Posterior vena cava (tissue), 2 donors: ENCODE data around the gene TSPAN8. TPM values are rescaled to one million over a fixed set of nuclear protein-coding genes. Genes with fewer than 3 reads are reported as not detected.
"Not testable (repeated sequence)": the region's sequence is repeated elsewhere in the genome, so short reads cannot be mapped to it uniquely, and the experiment has no call there.

Source experiments
- DNase-seq: peaks from one replicate; pipeline ENCODE4 v3.0.0-alpha.2; 2020; ENCODE audit warnings: low spot score
- intact Hi-C, 2 donors: fragments of 100-400 bp; cut with DNase I; formaldehyde crosslinking; loops; one replicate each; pipeline versions ENCODE4 v1.14.1 to v1.14.2; 2022 to 2023
- total RNA-seq, 2 donors: library from RNA; stranded (reverse); fragmentation: NEBNext Ultra II Directional; extraction: Animal tissue kit (Norgen Biotek cat#: 25700); gene quantifications; one replicate each; pipeline ENCODE4 v1.2.1, GENCODE V29; 2021
- donor health status: DM: yes; HTN: yes; CAD: no.
- donor health status: DM: yes; HTN: yes; CAD: no.

TSPAN8 gene
- total RNA-seq, 2 donors from 2014 or later = 3.3 to 10.8 TPM

DNA sequence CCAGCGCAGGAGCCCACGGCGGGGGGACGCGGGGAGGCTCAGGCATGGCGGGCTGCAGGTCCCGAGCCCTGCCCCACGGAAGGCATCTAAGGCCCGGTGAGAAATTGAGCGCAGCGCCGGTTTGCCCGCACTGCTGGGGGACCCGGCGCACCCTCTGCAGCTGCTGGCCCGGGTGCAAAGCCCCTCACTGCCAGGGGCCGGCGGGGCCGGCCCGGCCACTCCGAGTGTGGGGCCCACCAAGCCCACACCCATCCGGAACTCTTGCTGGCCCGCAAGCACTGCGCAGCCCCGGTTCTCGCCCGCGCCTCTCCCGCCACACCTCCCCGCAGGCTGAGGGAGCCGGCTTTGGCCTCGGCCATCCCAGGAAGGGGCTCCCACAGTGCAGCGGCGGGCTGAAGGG lies 8.5 kb upstream of the TSPAN8 start:
- no peak for DNase-seq

DNA sequence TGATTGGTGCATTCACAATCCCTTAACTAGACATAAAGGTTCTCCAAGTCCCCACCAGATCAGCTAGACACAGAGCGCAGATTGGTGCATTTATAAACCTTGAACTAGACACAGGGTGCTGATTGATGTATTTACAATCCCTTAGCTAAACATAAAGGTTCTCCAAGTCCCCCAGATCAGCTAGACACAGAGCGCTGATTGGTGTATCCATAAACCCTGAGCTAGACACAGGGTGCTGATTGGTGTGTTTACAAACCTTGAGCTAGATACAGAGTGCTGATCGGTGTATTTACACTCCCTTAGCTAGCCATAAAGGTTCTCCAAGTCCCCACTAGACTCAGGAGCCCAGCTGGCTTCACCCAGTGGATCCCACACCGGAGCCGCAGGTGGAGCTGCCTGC lies 8.0 kb upstream of the TSPAN8 start:
- DNase-seq, intact Hi-C loops: not testable (repeated sequence)

More for the DNA sequence above, 8.5 kb upstream of the TSPAN8 start:
- intact Hi-C loops = no loop called here

DNA sequence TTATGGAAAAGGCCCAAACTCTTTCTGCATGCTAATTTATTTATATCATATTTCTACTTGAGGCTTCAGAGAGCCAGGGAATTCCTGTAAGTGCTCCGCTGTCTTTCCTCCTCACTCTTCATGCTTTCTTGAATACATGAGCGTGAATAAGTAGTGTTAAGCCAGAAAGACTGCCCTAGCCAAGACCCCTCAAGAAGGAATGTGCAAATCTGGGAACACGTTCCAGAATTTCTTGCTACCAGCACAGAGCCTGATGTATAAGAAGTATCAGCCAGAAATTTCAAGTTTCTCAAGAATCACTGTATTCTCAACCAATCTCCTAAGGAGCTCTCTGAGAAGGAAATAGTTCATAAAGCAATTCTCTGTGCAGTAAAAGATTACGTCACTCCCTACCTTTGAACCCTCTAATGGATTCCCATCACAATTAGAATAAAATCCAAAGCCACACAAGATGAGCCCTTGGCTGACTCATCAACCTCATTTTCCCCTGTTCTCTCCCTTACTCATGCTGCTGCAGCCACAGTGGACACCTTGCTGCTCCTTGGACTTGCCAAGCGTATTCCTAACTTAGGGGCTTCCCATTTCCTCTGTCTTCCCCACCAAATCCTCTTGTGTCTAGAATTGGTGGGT lies 6.9 kb upstream of the TSPAN8 start:
- intact Hi-C loops = no loop called here

DNA sequence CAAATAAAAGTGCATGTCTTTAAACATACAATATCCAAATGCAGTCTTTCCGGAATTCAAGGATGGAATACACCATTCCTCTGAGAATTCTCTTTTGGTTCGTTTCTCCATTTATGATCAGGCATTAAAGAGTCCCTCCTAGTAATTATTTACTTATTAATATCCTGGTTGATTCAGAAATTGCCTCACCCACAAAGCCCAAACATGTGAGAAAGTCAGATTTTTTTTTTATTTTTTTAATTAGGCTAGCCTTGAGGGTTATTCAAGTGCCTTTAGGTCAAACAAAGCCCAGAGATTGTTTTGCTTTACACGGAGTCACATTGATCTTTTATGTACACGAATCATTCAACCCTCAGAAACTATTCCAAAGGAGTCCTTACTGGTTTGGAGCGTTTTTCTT lies 6.4 kb upstream of the TSPAN8 start:
- DNase-seq = no peak
- intact Hi-C loops = no loop called here

More for the DNA sequence above, 6.9 kb upstream of the TSPAN8 start:
- DNase-seq = no peak

DNA sequence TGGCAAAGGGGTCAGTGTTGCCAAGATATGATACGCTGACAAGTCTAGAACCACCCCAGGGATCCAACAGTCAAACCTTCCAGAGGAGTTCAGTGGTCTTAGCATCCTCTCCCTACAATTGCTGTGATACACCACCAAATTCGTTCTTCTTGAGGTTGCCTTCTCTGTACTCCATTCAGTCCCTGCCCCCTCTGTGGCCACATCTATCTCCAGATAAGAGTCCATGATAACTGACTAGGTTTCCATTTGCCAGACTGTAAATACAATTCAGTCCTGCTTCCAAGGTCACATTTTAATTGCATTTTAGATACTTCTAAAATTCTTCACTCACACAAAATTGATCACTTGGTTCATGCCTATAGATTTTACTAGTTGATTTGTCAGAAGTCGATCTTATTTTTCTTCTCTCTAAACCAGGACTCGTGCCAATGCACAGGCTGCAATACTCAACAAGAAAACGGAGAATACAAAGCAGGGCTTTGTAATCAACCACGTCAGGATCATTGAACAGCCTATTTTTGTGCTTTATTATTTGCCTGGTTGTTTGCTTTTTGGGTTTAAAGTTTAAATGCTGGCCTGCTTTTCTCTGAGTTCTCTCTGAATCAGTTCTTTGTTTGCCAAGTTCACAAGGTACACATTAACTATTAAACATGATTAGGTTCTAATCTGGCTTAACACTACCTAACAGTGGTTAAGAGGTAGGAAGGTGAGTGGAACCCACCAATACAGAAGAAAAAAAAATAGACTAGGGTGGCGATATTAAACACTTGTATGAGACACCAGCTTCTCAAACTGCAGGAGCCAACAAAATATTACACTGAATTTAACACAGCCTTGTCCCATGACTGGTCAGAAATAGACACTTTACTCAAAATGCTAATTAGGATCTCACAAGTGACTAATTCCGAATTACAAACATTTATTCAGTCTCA lies 5.3 kb upstream of the TSPAN8 start:
- DNase-seq = no peak
- intact Hi-C loops = no loop called here

GRCh38 chr12:71161591-71161990 lies 3.8 kb upstream of the TSPAN8 start:
- intact Hi-C loops = no loop called here
- DNase-seq = no peak

- intact Hi-C loops = no loop called here
- DNase-seq = no peak
Observed at GRCh38 chr12:71160585-71160984, 2.8 kb upstream of the TSPAN8 start.

- no peak for DNase-seq
- intact Hi-C loops = no loop called here
Observed at GRCh38 chr12:71159878-71160277, 2.1 kb upstream of the TSPAN8 start.

GRCh38 chr12:71159264-71159663 lies 1.5 kb upstream of the TSPAN8 start:
- intact Hi-C loops = no loop called here
- DNase-seq = no peak

- DNase-seq = no peak
- intact Hi-C loops = no loop called here
Observed at GRCh38 chr12:71158361-71158882, 623 bp upstream of the TSPAN8 start.

DNA sequence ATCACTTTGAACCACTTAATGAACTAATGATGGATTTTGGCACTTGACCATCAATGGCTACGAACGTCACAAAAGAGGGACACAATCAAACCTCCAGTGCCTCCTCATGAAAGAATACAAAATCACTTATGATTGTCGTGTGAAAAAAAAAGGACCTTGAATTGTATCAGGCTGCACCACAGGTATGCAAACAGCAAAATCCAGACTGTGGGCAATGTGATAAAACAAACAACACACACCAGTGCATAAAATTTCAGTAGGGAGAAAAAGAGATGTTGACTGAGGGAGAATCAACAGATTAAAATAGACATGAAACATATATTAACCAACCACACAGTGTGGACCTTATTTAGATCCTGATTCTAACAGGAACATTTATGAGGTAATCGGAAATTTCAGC lies 2.6 kb downstream of the TSPAN8 start:
- no peak for DNase-seq
- intact Hi-C loops = no loop called here

- no peak for DNase-seq
- intact Hi-C loops = no loop called here
Observed at GRCh38 chr12:71152851-71153250, 4.9 kb downstream of the TSPAN8 start.

GRCh38 chr12:71150041-71150440 lies 7.8 kb downstream of the TSPAN8 start:
- intact Hi-C loops = not testable (repeated sequence)

DNA sequence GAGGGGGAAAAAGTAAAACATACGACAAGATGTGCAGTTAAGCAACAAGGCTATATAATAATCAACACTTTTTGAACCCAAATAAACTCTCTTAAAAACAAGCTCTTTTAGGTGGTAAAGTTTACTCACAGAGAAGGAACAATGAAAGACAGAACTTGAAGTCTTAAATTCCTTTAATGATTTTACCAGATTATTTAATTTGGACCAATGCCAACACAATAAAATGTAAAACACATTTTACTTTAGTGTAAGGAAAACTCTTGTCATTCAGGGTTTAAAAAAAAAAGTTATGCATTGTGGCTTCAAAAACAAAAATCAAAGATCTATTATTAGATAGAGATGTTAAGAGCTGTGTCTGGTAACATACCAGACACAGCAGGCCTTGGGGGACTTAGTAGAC lies 13.1 kb downstream of the TSPAN8 start:
- intact Hi-C loops = no loop called here
- no peak for DNase-seq

More at GRCh38 chr12:71150041-71150440, 7.8 kb downstream of the TSPAN8 start:
- not testable (repeated sequence) for DNase-seq

DNA sequence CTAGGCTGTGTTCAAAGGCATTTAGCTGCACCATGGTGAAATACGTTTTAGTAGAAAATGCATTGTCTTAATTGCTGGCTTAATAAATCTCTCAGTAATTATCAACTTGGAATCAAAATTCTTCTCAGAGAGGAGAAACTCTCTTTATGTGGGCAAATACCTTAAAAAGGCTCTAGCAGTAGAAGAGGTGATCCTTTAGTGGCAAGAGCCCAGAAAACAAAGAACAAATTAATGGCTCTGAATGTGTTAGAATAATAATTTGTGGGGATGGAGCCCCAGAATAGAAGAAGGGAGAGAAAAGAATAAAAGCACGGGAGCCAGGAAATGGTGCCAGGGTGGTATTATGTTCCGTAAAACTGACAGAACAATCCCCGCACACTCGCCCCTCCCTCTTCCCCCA lies 14.8 kb downstream of the TSPAN8 start:
- intact Hi-C loops = no loop called here
- no peak for DNase-seq

- no peak for DNase-seq
- intact Hi-C loops = no loop called here
Observed at GRCh38 chr12:71142016-71142415, 15.8 kb downstream of the TSPAN8 start.

- intact Hi-C loops = no loop called here
- DNase-seq = no peak
Observed at GRCh38 chr12:71141378-71141926, 16.3 kb downstream of the TSPAN8 start.

DNA sequence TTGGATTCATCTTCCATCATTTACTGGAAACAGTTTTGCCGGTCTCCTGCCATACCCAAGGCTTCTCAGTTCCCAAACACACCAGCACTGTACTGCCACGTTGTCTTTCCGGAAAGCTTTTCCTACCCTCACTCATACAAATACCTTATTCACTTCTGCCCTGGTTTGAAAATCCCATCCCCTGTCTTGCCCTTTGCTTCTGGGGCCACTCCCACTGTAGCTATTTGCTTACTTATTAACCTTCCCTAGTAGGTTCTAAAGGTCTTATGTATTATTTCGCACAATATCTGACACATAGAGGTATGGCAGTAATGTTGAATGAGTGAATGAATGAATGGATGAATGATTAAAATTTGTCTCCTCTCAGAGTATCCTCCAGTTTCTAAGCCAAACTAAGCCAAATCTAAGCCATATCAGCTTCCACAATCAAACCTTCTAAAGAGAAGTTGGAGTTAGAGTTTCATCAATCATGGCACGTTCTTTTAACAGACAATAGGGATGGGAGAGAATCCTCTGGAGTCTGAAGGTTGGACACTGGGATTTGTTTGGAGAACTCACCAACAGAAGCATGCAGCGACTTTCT lies 18.6 kb downstream of the TSPAN8 start:
- no peak for DNase-seq
- intact Hi-C loops = no loop called here

DNA sequence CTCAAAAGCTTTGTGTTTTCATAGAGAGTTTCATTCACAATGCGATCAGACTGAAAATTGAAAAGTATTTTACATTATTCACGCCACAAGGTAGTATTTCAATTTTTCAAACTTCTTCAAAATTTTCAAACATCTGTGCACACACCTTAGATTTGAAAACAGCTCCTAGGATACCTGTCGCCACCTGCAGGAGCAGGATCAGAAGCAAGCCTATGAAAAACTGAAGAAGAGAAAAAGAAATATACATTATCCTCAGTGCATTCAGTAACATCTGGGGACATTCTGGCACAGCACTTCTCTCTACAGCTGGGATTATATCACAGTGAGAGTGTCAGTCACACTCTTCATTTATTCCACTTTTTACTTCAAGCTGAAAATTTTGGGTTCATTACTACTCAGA lies 19.8 kb downstream of the TSPAN8 start:
- intact Hi-C loops = no loop called here

DNA sequence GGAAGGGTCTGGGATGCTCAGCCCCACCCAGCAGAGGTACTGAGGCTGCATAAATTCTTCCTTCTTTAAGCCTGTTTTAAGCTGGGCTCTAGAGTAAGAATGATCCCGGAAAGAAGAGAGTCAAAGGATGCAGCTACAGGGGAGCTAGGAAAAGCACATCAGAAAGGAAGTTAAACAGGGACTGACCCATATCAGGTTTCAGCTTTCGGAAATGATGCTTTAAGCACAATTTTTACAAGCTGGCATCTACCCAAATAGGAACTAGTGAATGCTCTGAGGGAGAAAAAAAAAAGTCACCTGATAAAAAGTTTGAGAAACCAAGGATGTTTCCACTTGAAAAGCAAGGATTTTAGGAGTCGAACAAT lies 22.0 kb downstream of the TSPAN8 start:
- DNase-seq = no peak
- intact Hi-C loops = no loop called here

More for the DNA sequence above, 19.8 kb downstream of the TSPAN8 start:
- no peak for DNase-seq
